Testis (tissue), 2 donors: Measurements from ENCODE around the gene ADORA3.

Source experiments
- CTCF ChIP-seq, 3 experiments: fragments of 450-650 bp in 2 of 3; fragments of 200-600 bp in 1 of 3; sonication (generic) in 1 of 3; IDR thresholded peaks; one replicate each; pipeline ENCODE4 v1.5.1; 2016 to 2019; ENCODE audit warnings: antibody characterized with exemption in 3 of 3, mild to moderate bottlenecking in 2 of 3, moderate library complexity in 1 of 3
- POLR2A ChIP-seq: fragments of 450-650 bp; IDR thresholded peaks from one replicate; pipeline ENCODE4 v1.6.1; 2017; ENCODE audit warnings: antibody characterized with exemption, mild to moderate bottlenecking, moderate library complexity

GRCh38 chr1:111468717-111469100, 34.7 kb downstream of the ADORA3 start:
- TF ChIP-seq POLR2A, result no peak
- no peak for TF ChIP-seq CTCF (IDR thresholded peaks at IDR 0.05)
